ENCODE data around the gene DEK.
A peak's percentile ranks its signal among the peaks of the same experiment; 100 is the strongest.
"Not testable (repeated sequence)": the region's sequence is repeated elsewhere in the genome, so short reads cannot be mapped to it uniquely, and the experiment has no call there.

DEK gene

DNA sequence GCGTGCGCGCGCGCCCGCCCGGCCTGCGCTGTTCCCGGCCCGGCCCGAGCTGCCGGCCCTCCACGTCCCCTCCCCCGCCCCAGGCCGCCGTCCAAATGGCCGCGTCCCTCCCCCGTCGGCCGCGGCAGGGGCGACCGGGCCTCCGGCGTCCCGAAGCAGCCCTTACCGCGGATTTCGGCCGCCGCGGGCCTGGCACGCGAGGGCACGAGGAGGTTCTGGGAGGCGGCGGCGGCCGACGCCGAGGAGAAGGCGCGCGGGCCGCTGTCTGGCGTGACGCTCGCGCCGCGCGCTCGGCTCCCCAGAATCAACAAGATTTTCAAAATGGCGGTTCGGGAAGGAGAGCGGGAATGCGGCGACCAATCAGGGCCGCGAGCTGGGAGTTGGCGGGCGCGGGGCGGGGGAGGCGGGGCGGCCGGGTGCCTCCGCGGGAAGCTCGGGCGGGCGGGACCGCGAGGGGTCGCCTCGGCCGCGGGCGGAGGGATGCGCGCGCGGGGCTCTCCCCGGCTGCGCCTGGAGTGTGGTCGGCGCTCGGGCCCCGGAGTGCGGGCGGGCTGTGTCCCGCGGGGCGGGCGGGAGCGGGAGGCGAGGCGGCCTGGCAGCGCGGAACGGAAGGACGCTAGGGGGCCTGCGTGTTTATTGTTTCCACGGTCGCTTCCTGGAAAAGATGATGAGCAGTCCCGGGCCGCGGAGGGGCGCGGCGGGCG lies at the start of gene DEK:
TSS of gene DEK (minus strand) at position 312 of the 704 bp plus-strand sequence. CDS start 543 bp downstream, outside the sequence.
- peak; percentile 68 to 82 for DNase-seq

GRCh38 chr6:18312368-18312767 lies 48.0 kb upstream of the DEK start:
- DNase-seq = no peak

- not testable (repeated sequence) for DNase-seq
Measured at GRCh38 chr6:18310010-18310409, 45.7 kb upstream of the DEK start.

DNA sequence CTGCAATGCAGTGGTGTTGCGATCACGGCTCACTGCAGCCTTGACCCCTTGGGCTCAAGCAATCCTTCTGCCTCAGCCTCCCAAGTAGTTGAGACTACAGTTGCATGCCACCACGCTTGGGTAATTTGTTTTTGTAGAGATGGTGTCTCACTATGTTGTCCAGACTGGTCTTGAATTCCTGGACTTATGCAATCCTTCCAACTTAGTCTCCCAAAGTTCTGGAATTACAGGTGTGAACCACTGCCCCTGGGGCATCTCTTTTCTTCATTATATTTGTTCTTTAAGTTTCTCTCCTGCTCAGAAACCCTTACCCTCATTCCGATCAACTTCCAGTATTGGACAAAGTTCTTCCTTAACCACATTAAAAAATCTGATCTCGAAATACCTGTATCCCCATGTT lies 44.7 kb upstream of the DEK start:
- DNase-seq = no peak

GRCh38 chr6:18308070-18308735 lies 43.9 kb upstream of the DEK start:
- no peak for DNase-seq

DNA sequence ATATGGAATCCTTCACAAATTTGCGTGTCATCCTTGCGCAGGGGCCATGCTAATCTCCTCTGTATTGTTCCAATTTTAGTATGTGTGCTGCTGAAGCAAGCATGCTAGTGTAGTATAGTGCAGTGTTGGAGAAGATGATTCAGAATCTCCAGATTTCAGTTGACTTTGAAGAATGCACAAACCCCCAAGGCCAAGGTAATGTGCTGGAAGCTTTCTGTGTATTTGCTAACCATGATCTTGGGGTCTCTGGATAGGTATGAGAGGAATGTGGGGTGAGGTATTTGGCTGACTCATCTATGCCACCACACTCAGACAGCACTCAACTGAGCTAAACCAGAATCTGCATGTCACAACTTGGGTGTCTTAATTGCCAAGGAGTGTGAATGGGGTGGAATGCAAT lies 42.6 kb upstream of the DEK start:
- DNase-seq = no peak

- DNase-seq = no peak
Measured at GRCh38 chr6:18302561-18303439, 38.5 kb upstream of the DEK start.

DNA sequence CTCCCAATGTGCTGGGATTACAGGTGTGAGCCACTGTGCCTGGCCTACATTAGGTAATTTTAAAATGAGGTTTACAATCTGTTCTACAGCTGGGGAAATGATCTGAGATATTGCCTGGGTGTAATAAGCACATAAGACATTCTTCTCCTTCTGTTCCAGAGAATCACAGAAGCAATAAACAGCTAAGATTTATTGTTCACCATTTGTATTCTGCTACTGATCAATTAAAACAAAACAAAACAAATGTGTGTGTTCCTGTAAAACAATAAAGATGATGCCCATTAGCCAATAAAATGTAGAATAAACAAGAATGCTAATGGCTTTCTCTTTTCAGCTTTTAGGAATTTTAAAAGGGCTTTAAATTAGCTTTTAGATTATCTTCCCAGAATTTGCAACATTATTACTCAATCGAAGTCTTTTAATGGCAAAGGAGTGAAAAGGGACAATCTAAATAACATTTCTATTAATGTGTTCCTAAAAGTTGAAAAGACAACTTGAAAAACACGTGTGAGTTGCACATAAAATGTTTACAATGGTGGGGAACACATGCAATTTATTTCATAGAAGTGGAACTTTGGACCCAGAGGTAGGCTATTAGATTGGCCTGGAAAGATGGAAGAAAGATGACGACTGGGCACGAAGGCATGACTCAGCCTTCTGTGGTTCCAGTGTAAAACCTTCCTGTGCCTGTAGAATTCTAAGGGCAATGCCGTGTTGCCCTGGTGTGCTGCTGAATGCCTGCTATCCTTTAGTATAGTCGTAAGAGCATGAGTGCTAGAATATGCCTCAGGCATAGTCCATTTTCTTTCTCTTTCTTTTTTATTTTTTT lies 29.0 kb upstream of the DEK start:
- DNase-seq = no peak

DNA sequence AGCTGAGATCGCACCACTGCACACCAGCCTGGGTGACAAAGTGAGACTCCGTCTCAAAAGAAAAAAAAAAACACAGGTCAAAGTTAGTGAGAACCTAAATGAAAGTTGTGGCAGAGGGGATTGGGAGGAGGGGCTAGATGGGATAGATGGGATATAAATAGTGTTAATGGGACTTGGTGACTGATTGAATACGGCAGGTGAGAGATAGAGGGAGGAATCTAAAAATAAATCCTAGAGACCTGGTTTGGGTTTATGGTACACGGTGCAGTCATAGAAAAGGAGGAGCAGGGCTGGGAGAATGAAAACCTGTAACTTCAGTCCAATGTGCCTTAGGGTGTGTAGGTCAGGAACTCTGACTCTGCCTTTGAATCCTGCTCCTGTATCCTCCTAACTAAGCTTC lies 25.0 kb upstream of the DEK start:
- no peak for DNase-seq

DNA sequence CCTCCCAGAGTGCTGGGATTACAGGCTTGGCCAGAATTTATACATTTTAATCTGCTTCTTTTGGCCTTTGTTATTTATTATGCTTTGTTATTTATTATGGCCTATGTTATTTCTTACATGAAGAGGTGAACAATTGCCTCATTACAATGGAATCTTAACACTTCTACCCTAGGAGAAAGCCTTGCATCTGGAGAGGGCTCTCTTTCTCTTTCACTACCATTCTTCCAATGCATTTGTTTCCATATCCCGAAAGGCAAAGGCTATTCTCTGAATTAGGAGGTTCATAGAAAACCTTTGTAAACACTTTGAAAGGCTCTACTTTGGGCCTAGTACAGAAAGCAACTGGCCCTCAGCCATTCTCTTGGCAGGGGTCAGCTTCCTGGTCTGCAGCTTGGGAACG lies 19.9 kb upstream of the DEK start:
- no peak for DNase-seq

DNA sequence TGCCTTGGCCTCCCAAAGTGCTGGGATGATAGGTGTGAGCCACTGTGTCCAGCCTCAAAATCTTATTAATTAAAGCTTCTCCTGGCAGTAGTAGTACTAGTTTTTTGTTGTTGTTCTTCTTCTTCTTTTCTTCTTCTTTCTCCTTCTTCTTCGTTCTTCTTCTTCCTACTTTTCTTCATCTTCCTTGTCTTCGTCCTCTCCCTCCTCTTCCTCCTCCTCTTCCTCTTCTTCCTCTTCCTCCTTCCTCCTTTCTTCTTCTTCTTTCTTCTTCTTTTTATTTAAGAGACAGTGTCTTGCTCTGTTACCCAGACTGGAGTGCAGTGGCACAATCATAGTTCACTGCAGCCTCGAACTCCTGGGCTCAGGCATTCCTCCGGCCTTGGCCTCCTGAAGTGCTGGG lies 17.2 kb upstream of the DEK start:
- no peak for DNase-seq

DNA sequence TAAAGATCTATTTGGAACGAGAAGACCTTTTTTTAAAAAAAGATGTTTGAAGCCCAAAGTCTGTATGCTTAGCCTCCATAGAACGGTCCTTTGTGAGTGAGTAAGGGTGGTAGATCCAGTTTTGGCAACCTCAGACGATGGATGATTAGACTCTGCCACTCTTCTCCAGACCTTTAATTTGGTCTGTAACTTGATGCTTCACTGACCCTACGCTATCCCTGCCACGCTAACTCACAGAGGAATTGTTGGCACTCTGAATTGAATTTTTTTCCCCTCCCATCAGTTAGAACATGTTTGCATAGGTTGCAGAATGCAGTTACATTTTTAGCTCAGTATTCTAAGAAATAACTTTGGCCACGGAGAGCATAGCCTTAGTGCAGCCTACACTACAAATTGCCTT lies 15.8 kb upstream of the DEK start:
- peak in 1 of 2 experiments; percentile 19 for DNase-seq

- DNase-seq = no peak
Measured at GRCh38 chr6:18279422-18279821, 15.1 kb upstream of the DEK start.

GRCh38 chr6:18277237-18278006 lies 13.1 kb upstream of the DEK start:
- DNase-seq = no peak

- DNase-seq = no peak
Measured at GRCh38 chr6:18276610-18277236, 12.4 kb upstream of the DEK start.

DNA sequence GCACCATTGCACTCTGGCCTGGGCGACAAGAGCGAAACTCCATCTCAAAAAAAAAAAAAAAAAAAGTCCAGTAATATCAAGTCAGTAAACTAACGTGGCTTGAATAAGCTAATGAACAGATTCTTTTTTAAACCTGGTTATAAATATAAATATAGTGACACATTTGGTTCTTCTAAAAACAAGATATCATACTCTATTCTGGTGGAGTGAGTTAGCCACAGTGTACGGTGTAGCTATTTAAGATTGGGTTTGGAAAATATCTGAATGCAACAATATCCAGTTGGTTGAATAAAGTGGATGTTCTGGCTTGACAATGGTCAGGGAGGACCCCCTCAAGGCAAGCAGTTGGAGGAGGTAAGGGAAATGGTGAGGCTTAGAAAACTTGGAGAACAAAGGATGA lies 5.9 kb upstream of the DEK start:
- no peak for DNase-seq

GRCh38 chr6:18269717-18270116 lies 5.4 kb upstream of the DEK start:
- DNase-seq = no peak

DNA sequence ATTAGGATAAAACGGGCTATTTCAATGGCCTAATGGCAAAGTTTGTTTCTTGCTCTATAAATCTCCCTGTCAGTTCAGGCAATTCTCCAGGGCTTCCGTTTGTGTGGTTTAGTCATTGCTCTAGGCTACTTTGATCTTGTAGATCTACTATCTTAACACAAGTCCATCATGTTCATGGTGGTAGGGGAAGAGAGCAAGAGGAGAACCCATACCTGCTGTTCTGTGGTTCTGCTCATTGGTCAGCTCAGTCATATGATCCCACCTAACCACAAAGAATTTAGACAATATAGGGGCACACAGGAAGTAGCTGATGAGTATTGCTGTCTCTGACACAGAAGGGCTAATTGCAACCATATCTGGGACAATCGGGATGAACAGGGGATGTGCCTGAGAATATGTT lies 4.9 kb upstream of the DEK start:
- DNase-seq = no peak

- DNase-seq = no peak
Measured at GRCh38 chr6:18268066-18268465, 3.7 kb upstream of the DEK start.

DNA sequence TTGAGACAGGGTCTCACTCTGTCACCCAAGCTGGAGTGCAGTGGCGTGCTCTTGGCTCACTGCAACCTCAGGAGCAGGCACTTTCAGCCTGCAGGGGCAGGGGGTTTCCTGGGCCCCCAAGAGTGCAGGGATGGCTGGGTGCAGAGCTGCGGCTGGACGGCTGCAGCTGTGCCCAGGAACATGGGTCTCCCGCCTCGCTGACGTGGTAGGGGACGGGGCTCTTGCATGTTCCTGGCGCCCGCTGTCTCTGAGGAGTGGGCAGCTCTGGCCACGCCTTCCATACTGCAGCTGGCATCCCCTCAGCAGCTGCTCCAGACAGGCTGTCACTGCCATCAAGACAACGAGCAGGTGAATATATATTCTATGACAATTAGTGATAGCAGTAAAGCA lies 2.2 kb upstream of the DEK start:
- DNase-seq = peak; percentile 11 to 19

DNA sequence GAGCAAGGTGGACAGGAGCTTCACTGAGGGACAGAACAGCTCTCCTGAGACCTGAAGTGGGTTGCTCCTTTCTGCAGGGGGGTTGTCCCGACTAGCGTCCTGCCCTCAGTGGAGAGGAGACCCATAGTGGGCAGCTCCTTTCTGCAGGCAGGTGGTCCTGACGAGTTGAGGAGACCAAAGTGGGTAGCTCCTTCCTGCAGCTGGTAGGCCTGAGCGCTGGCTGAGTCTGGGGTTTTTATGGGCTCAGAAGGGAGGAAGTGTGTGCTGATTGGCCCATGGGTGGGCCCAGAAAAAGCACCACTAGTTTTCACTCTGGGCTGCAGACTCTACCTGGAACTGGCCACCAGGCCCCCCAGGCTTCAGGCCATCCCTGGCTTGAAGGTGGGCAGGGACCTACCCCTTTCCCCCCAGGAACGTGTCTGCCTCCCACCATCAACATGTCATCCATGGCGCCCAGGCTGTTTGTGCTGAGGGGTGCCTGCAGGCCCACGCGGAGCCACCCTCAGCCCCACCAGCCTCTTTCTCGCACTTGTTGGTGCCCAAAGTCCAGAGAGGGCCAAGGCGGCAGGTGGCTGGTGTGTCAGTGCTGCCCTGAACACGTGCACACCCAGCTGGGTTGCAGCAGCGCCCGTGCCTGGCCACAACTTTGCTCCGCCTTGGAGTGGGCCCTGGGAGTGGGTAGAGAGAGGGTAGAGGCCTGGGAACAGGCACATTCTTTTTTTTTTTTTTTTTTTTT lies 1.6 kb upstream of the DEK start:
- DNase-seq = no peak

Measured in SHP77 (cell line).